K562 (cell line): Measurements from ENCODE around the gene TANK. TPM values are rescaled to one million over a fixed set of nuclear protein-coding genes. Genes with fewer than 3 reads are reported as not detected.

ENCODE experiments used
- ATAC-seq: fragments of 200-7000 bp; cut with Tn5 transposase; 3 replicates; pipeline ENCODE4 v1.9.1; 2020; ENCODE audit warnings: moderate library complexity
- BruUV-seq: library from RNA; stranded (reverse); fragments of 400-500 nt; replicated peaks from 2 replicates; lab custom pipeline; 2021; lab: Mats Ljungman, UMichigan
- CTCF ChIA-PET: fragments of 300-600 bp; formaldehyde crosslinking; extraction: SDS; loops from one replicate; lab custom pipeline; 2021; ENCODE audit warnings: low intra/inter-chr PET ratio; lab: Yijun Ruan, JAX
- POLR2A ChIA-PET: fragments of 300-600, 350-650 bp; sonication (Branson Sonifier 250); formaldehyde crosslinking; extraction: SDS; loops from one replicate; lab custom pipeline; 2021; ENCODE audit warnings: antibody characterized with exemption, inconsistent platforms; lab: Yijun Ruan, JAX
- DNase-seq, 4 experiments: peaks; one replicate each; pipeline versions ENCODE4 v3.0.0 to v3.0.0-alpha.2; 2011 to 2018; ENCODE audit warnings: low spot score in 3 of 4, mixed read lengths in 3 of 4; ENCODE audit errors: extremely low read depth in 1 of 4
- FAIRE-seq: peaks from 2 replicates; lab custom pipeline; 2011; peaks lifted over from hg19 to GRCh38; lab: Jason Lieb, UNC
- H2AFZ ChIP-seq: 2 replicates; pipeline ENCODE4 v1.6.0; 2011; ENCODE audit warnings: low read depth, low read length, control low read depth, inconsistent platforms
- H3K27ac ChIP-seq: fragments of 200-600 bp; 3 replicates; pipeline ENCODE4 v1.8.0; 2011; ENCODE audit warnings: low read depth, mild to moderate bottlenecking, control low read depth, inconsistent platforms, low read length, moderate library complexity, mixed read lengths; ENCODE audit errors: extremely low read depth
- H3K27me3 ChIP-seq, 2 experiments: fragments of 300-600 bp in 1 of 2; 2 replicates in 1 of 2; 3 replicates in 1 of 2; pipeline versions ENCODE4 v1.6.0 to v1.8.0; 2011; ENCODE audit warnings: inconsistent platforms in 2 of 2, low read length in 2 of 2, mild to moderate bottlenecking in 1 of 2, mixed read lengths in 1 of 2, moderate library complexity in 1 of 2; ENCODE audit not compliant: control insufficient read depth in 2 of 2, insufficient read depth in 2 of 2
- H3K36me3 ChIP-seq: fragments of 300-600 bp; 3 replicates; pipeline ENCODE4 v1.8.0; 2011; ENCODE audit warnings: mild to moderate bottlenecking, low read length, inconsistent platforms; ENCODE audit not compliant: control insufficient read depth, insufficient read depth
- H3K4me1 ChIP-seq, 2 experiments: fragments of 200-600 bp in 1 of 2; replicated peaks in 1 of 2; 2 replicates in 1 of 2; 3 replicates in 1 of 2; pipeline versions ENCODE4 v1.5.1 to v1.8.0; 2011; ENCODE audit warnings: inconsistent platforms in 2 of 2, low read length in 2 of 2, mild to moderate bottlenecking in 1 of 2, mixed read lengths in 1 of 2, moderate library complexity in 1 of 2; ENCODE audit not compliant: control insufficient read depth in 2 of 2, insufficient read depth in 2 of 2
- H3K4me2 ChIP-seq: 2 replicates; pipeline ENCODE4 v1.6.1; 2011; ENCODE audit warnings: low read length, control low read depth, inconsistent platforms, mixed read lengths; ENCODE audit not compliant: insufficient read depth
- H3K4me3 ChIP-seq: fragments of 200-600 bp; sonication (generic), shearing (Covaris generic); 2 replicates; pipeline ENCODE4 v1.5.1; 2016; ENCODE audit warnings: control low read depth, inconsistent platforms
- H3K79me2 ChIP-seq: fragments of 200-600 bp; 3 replicates; pipeline ENCODE4 v1.8.0; 2011; ENCODE audit warnings: low read length, inconsistent platforms; ENCODE audit not compliant: control insufficient read depth, insufficient read depth
- H3K9ac ChIP-seq, 2 experiments: 2 replicates each; pipeline versions ENCODE4 v1.6.0 to v1.6.1; 2011; ENCODE audit warnings: low read depth in 2 of 2, low read length in 2 of 2, control low read depth in 1 of 2, inconsistent platforms in 1 of 2, mild to moderate bottlenecking in 1 of 2, mixed read lengths in 1 of 2; ENCODE audit not compliant: insufficient read depth in 1 of 2
- H3K9me1 ChIP-seq: one replicate; pipeline ENCODE4 v1.6.0; 2011; ENCODE audit warnings: inconsistent platforms, mild to moderate bottlenecking, low read length, moderate library complexity; ENCODE audit not compliant: control insufficient read depth, insufficient read depth
- H3K9me3 ChIP-seq: replicated peaks from 2 replicates; pipeline ENCODE4 v1.5.1; 2011; ENCODE audit warnings: low read depth, low read length, inconsistent platforms; ENCODE audit not compliant: control insufficient read depth, insufficient read depth
- H4K20me1 ChIP-seq: replicated peaks from 2 replicates; pipeline ENCODE4 v1.6.1; 2011; ENCODE audit warnings: low read length, inconsistent platforms, mixed read lengths; ENCODE audit not compliant: control insufficient read depth, insufficient read depth
- SAP30 ChIP-seq: fragments of 200-600 bp; sonication (generic); IDR thresholded peaks from 2 replicates; pipeline ENCODE4 v1.6.1; 2012; ENCODE audit warnings: borderline replicate concordance, low read depth, mild to moderate bottlenecking, moderate library complexity, low read length, control low read depth, inconsistent platforms; ENCODE audit not compliant: insufficient read depth, poor library complexity, severe bottlenecking
- ZNF23 ChIP-seq: fragments of 250-450 bp; sonication (Bioruptor Pico); IDR thresholded peaks from 2 replicates; pipeline ENCODE4 v1.4.0; 2020; ENCODE audit warnings: mild to moderate bottlenecking
- WGBS: fragments of 100-300 bp; shearing (Covaris generic); methylation state at CpG from one replicate; pipeline ENCODE4 v1.1.6; 2016; ENCODE audit warnings: low coverage, mixed read lengths; ENCODE audit not compliant: insufficient coverage; ENCODE audit errors: missing lambda C conversion rate; 5-methylcytosine and 5-hydroxymethylcytosine counted together
- in situ Hi-C: fragments of 300-500 bp; cut with MboI; formaldehyde crosslinking; loops from 4 replicates; pipeline ENCODE4 v1.15.0; 2018; ENCODE audit warnings: inconsistent platforms, mixed read lengths
- intact Hi-C: fragments of 100-400 bp; cut with micrococcal nuclease; formaldehyde crosslinking; loops from 2 replicates; pipeline ENCODE4 v1.14.2; 2022
- polyA plus RNA-seq, 8 experiments: library from polyadenylated mRNA; depleted of rRNA in 4 of 8; stranded (reverse) in 5 of 8; unstranded in 3 of 8; fragments of >200 nt; fragmentation: Nextera tagmentation in 2 of 8; fragmentation: Illumina TruSeq in 1 of 8; extraction: Ambion mirVana in 2 of 8; extraction: Trizol in 1 of 8; gene quantifications; 2 replicates each; pipeline versions ENCODE4 v1.2.1 to v1.2.3, GENCODE V29; 2011 to 2014; ENCODE audit warnings: inconsistent platforms in 1 of 8, missing spikeins in 1 of 8
- total RNA-seq, 7 experiments: library from RNA; depleted of rRNA in 6 of 7; stranded (reverse); fragments of >200 nt in 6 of 7; fragmentation: Illumina TruSeq in 2 of 7; extraction: Trizol in 2 of 7; gene quantifications; 2 replicates each; pipeline versions ENCODE4 v1.2.1 to v1.2.3, GENCODE V29; 2011 to 2021; ENCODE audit warnings: low replicate concordance in 1 of 7
- TF ChIP-seq, protein P1 (sequence below): fragments of 250-450 bp; sonication (Bioruptor Pico); IDR thresholded peaks from 2 replicates; pipeline ENCODE4 v1.8.0; 2022; ENCODE audit warnings: moderate library complexity, mild to moderate bottlenecking, inconsistent platforms

TANK gene
- total and polyA plus RNA-seq, 9 of the 15 experiments (the other 6 are each of a cell fraction or from before 2014, with no cell fraction given) = 43.0 to 91.5 (median 54.4) TPM

DNA sequence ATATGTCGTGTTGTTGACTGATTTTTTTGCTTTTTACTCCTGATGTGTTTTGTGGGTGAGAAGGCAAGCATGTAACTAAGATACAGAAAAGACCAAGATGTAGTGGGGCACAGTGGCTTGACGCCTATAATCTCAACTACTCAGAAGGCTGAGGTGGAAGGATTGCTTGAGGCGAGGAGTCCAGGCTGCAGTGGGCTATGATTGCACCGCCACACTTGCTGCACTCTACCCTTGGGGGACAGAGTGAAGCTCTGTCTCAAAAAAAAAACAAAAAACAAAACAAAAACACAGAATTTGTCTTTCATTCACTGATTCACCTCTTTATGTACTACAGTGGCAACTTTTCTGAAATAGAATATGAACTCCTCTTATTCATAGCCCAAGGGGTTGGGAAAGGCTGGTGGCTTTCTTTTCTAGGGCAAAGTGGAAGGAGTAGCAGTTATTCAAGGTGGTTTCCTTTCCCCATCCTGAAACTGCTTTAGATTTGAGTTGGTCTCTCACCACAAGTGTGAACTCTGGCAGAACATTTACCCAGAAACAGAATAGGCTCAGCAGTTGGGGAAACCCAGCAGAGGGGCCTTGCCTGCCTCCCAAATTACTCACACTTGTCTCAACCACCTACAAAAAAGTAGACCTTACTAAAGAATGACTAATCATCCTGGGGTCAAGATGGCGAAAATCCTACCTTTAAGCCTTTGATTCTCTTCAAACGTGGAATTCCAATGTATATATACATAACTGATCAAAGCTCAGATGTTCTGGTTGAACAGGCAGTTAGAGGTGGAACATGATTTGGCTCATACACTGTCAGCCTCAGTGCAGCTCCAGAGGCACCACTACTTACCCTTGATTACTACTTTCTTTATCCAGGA is 6.5 kb downstream of the TANK start:
- H3K4me1 ChIP-seq = peaks cover 0 to 20% of the 10 kb centered on the region in 2 experiments; a peak in 4 of 5 replicates
- H3K4me3 ChIP-seq = no peak overlapping the region
- WGBS = 93% methylated on average over 6 of the region's 6 CpGs

More for the DNA sequence above, 6.5 kb downstream of the TANK start:
- no peaks in the 10 kb centered on the region for H4K20me1 ChIP-seq
- H3K27me3 ChIP-seq = no peaks in the 10 kb centered on the region
- TF ChIP-seq SAP30 (no peak), ZNF23 (CRISPR knock-in tag) (no peak)
- TF ChIP-seq, protein P1, sequence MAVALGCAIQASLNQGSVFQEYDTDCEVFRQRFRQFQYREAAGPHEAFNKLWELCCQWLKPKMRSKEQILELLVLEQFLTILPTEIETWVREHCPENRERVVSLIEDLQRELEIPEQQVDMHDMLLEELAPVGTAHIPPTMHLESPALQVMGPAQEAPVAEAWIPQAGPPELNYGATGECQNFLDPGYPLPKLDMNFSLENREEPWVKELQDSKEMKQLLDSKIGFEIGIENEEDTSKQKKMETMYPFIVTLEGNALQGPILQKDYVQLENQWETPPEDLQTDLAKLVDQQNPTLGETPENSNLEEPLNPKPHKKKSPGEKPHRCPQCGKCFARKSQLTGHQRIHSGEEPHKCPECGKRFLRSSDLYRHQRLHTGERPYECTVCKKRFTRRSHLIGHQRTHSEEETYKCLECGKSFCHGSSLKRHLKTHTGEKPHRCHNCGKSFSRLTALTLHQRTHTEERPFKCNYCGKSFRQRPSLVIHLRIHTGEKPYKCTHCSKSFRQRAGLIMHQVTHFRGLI (CRISPR knock-in tag) = no peak
- no peaks in the 10 kb centered on the region for H3K9me3 ChIP-seq
- no peak for ATAC-seq
- no peak overlapping the region for H2AFZ ChIP-seq
- no peak for FAIRE-seq
- in situ Hi-C loops (no loop called here), intact Hi-C loops (no loop called here)
- ChIA-PET CTCF (interaction anchor here (0.6 kb wide), 1 partner anchor 136 kb away, joined by 3 read pairs; no protein-coding TSS in a partner anchor), POLR2A (no interaction called here)
- H3K9ac ChIP-seq = no peak overlapping the region
- no TSS peak for BruUV-seq
- H3K4me2 ChIP-seq = no peak overlapping the region
- DNase-seq = no peak
- H3K79me2 ChIP-seq = peaks cover 79% of the 10 kb centered on the region
- peaks cover 40% of the 10 kb centered on the region for H3K36me3 ChIP-seq
- H3K9me1 ChIP-seq = no peaks in the 10 kb centered on the region
- no peak overlapping the region for H3K27ac ChIP-seq
